Central memory CD4-positive, alpha-beta T cell (primary cell): ENCODE measurements around the gene EVPL.

ENCODE experiments used
- DNase-seq: peaks from one replicate; pipeline ENCODE4 v3.0.0; 2022

Gene EVPL

DNA sequence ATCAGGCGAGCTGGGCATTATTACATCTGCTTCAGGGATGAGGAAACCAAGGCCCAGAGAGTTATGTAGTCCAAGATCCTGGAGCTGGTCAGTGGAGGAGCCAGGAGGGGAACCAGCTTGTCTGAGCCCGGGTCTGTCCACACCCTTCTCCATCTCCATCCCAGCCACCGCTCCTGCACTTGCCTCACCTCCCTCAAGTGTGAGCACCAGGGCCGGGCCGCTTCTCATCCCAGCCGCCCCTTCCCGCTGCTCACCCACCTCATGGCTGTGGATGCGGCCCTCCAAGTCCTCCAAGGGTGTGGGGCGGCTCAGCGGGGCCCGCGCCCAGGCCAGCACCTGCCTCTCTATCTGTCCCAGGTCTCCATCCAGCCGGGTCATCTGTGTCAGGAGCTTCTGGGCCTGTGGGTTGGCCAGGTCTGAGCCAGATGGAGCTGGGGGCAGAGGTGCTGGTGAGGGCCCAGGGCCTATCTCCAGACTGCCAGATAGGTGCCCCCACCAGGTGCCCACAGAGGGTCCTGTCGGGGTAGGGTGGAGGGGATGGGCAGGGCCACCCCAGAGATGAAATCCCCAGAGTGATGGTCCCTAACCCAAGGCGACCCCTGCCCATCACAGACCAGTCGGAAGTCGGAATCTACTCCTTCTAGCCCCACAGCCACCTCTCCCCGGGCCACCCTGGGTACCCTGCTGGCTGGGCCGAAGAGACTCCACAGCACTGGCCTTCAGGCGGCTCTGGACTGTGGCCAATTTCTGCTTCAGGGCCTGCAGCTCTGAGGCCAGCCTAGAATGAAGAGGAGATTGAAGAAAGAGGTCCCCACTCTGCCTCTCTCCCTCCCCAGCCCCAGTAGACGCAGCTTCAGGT lies 9.4 kb downstream of the EVPL start:
- no peak for DNase-seq

DNA sequence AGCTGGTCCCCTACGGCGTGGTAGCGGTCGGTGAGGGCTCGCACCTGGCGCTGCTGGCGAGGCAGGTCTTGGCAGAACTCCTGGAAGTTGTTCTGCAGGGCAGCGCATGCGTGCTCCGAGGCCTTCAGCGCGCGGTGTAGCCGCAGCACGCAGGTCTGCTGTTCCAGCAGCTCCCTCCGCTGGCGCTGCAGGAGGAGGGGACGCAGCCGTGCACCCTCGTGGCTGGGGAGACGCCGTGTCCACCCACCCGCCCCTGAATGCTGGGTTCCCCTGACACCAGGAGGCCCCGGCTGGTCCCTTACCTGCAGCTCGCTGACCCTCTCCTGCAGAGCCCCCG lies 12.2 kb downstream of the EVPL start:
- DNase-seq, result no peak

DNA sequence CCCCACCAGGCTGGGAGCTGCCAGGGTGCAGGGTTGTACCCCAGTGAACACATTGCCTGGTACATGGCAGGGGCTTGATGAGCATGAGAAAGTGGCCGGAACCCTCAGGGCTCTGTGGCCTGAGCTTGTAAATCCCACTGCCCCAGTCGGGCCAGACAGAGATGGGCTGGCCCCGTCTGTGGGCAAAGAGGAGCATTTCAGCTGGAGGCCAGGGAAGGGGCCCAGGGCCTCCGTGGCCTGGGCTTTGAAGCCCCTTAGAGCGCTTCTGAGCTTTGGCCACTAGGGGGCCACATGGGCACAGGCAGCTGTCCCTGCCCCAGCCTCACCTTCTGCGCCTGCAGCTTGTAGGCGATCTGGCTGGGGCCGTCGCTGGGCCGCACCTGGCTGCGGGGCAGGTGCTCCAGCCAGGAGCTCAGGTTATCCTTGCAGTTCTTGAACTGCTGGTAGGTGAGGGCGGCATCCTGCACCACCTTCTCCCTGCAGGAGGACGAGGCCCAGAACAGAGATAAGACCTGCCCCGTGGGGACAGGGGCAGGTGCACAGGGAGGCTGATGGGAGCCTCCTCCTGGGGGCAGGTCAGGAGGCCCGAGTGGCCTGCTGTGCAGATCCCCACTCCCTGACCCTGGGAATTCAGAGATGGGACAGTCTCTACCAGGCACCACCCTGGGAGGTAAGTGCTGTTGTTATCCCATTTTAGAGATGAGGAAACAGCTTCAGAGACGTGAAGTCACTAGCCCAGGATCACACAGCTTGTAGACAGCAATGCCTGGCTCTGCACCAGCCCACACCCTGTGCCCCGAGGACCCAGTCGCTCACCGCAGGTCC lies 12.8 kb downstream of the EVPL start:
- peak; percentile 68 for DNase-seq

DNA sequence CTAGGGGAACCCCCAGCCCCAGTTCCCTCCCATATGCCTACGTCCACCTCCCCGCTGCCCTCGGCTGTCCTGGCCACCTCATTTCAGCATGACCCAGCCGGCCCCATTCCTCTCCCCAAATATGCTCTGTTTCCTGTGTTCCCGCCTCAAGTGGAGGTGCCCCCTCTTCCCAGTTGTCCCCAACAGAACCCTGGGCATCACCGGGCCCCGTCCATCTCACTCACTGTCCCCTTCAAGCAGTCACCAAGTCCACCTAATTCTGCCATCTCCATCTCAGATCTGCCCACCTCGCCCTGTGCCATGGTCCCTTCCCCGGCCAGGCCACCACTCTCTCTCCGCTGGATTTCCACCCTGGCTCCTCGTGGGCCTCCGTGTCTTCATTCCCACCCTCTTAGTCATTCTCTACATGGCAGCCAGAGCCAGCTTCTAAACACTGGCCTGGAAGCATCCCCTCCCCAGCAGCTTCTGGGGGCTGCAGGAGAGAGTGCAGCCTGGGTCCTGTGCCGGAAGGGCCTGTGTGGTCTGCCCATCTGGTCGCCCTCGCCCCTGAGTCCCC lies 13.7 kb downstream of the EVPL start:
- DNase-seq, result no peak

DNA sequence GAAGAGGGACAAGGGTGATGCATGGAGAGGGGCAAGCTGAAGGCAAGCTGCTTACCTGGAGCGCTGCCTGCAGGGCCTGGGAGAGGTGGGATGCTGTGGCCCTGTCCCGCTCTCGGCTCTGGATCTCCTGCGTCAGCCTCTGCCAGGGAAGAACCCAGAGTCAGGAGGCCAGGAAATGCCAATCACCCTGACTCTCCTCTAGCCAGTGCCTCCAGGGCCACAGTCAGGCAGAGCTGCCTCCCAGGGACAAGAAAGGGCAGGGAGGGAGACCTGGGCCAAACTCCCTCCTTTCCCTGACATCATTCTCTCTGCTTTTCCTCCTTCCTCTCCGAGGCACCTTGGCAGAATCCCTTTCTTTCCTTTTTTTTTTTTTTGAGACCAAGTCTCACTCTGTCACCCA lies 15.2 kb downstream of the EVPL start:
- no peak for DNase-seq

DNA sequence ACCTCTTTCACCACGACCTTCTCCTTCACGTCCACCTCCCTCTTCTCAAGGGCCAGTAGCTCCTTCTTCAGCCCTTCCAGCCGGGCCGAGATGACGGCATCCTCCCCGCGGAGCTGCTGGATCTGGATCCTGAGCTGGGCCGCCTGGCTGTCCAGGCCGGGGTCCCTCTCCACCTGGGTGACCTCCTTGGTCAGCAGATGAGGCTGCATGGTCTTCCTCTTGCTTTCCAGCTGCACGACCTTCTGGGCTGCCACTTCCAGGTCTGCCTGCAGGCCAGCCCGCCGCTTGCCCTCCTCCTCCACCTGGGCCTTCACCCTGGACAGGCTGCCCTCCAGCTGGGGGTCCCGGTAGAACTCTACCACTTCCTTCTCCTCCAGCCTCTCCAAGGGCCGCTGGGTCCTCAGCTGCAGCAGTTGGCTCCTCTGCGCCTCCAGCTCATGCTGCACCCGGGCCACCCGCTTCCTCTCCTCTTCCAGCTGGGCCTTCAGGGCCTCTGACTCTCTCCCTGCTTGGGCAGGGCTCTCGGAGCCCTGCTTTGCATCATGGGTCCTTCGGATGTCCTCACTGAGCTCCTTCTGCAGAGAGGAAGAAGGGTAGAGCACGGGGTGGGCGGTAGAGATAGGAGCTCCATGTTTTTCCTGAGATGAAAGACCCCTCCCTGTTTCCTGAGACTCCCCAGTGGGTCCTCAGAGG lies 17.0 kb downstream of the EVPL start:
- no peak for DNase-seq

DNA sequence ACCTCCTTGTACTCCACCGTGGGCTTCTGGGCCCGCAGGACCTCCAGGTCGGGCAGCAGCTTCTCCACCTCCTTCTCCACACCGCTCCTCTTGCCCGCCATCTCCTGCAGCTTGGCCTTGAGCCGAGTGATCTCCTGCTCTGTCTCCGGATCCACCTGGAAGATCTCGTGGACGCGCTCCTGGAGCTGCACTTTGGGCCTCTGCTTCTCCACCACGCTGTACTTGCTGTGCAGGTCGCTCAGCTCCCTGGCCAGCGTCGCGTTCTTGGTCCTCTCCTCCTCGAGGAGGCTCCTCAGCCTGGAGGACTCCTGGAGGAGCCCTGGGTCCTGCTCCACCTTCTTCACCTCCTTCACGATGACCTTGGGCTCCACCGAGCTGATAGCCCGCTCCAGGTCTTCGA lies 17.7 kb downstream of the EVPL start:
- no peak for DNase-seq

DNA sequence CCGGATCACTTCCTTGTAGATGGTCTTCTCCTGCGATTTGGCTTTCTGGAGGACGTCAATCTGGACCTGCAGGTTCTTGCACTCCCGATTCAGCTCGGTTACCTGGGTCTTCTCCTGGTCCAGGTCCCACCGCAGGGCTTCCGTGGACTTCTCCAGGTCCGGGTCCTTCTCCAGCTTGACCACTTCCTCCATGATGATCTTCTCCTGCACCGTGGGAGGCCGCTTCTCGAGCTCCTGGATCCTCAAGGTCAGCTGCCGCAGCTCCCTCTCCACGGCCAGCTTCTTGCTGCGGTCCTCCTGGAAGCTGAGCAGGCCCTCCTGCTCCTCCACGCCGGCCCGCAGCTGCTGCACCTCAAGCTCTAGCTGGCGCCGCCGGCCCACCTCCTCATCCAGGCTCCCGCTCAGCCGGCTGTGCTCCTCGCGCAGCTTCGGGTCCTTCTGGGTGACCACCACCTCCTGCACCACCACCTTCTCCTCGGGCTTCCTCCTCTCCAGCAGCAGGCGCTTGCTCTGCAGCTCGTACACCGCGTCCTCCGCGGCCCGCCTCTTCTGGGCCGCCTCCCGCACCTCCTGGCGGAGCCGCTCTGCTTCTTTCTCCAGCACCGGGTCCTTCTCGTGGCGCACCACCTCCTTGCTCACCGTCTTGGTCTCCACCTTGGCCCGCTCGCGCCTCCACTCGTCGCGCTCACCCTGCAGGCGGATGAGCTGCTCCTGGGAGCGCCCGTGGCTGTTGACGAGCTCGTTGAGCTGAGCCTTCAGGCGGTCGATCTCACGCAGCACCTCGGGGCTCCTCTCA lies 18.3 kb downstream of the EVPL start:
- no peak for DNase-seq

DNA sequence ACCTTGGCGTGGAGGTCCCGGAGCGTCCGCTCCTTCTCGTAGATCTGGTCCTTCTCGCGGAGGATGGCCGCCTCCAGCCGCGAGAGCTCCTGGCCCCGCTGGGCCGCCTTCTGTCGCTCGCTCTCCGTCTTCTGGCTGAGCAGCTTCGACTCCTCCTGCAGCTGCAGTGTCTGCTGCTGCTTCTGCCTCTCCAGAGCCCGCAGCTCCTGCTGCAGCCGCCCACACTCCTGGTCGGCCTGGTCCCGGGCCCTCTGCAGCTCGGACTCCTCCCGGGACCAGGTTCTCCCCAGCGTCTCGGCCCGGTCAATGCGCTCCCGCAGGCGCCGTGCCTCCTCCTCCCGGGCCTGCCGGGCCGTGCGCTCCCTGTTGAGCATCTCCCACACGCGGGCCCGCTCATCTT lies 18.9 kb downstream of the EVPL start:
- no peak for DNase-seq

DNA sequence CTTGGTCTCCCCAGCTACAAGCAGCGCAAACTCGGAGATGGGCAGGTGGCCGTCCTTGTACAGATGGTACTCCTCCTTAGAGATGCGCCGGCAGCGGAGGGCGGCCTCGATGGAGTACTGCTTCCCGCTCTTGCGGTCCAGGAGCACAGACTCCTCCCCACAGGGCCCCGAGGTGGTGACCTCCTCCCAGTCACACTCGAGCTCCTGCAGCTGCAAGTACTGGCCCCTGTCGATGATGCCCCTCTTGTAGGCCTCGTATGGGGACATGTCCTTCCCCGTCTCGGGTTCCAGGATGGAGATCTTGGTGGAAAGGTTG lies 19.3 kb downstream of the EVPL start:
- no peak for DNase-seq

DNA sequence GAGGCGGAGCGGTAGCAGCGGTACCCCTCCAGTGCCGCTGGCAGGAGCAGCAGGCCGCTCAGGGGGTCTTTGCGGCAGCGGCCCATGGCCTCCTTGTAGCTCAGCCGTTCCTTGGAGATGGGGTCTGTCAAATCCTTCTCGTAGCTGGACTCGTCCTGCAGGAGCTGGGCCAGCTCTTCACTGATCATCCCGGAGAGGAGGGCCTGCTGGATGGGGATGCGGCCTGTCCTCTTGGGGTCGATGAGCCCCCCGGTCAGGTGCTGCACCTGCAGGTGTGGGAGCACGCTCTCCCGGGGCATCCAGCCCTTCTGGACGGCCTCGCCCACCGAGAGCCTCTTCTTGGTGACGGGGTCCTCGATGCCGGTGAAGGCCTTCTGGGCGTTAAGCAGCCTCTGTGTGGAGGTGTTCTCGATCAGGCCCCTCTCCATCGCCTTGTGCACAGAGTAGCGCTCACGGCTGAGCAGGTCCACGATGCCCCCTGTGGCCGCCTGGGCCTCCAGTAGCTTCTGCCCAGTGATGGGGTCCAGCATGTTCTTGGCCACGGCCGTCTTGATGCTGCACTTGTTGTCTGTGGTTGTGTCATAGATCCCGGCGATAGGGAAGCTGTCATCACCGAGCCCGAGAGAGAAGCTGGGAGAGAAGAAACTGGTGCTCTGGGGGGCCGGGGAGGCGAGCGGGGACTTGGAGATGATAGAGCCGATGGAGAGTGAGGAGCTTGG lies 19.8 kb downstream of the EVPL start:
- no peak for DNase-seq

DNA sequence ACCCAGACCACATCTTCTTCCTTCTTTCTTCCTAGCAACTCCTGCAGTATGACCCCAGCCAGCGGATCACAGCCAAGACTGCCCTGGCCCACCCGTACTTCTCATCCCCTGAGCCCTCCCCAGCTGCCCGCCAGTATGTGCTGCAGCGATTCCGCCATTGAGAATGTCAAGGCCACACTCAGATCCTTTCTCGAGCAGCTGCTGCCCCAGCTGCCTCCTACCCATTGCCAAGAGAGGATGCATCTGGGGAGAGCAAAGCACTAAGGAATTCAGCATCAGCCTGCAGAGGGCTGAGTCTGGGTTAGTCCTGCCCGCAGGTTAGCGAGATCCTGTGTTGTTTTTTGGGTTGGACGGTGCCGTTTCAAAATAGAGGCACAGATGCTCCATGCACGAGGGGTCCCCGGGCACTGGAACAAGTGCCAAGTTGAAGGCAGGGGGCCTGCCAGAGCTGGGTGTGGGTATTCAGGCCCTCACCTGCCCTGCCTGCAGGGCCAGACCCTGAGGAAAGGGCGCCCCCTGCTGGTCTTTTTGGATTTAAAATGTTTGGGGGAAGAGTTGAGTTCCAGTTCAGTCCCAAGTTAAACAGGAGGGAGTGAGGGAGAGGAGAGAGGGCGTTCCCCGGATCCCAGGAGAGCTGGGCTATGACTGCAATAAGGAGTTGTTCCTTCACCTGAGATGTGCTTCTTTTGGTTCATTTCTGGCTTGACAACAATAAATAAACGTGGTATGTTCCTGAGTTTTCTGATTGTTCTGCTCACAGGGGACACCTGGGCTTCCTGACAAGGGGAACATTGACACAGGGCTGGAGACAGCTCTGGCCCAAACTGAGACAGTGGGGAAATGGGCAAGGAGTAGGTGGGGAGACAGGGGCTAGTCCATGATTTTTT lies 21.6 kb downstream of the EVPL start:
- DNase-seq, result peak; percentile 63

DNA sequence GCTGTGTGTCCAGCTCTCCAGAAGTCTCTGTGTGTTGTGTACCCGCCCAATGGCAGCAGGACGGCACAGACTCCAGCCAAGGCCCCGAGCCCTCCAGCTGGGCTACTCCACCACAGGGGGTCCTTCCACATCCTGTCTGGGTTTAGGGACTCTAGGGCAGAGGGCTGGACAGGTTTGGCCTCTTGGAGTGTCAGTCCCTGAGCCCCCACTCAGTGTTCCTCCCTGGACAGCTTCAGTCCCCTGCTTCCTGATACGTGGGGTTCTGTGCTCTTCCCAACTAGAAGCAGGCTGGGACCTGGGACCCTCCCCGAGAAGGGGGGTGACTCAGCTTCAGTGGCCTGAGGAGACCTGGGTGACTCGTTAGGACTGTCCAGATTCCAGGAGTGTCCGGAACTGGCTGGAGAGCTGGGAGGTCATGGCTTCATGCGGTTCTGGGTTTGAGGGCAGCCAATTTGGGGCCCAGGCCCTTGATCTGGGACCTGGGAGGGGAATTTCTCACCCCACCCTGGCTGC lies 22.3 kb downstream of the EVPL start:
- no peak for DNase-seq

DNA sequence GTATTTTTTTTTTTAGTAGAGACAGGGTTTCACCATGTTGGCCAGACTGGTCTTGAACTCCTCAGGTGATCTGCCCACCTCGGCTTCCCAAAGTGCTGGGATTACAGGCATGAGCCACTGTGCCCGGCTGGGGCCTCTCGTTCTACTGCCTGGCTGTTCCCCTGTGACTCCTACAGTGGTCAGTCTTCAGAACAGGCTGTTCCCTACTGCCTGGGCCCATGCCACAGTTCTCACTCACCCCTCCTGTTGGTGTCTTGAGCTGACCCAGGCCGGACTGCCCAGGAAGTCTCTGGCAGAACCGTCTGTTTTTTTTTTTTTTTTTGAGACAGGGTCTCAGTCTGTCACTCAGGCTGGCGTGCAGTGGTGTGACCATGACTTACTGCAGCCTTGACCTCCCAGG lies 23.2 kb downstream of the EVPL start:
- DNase-seq, result no peak

DNA sequence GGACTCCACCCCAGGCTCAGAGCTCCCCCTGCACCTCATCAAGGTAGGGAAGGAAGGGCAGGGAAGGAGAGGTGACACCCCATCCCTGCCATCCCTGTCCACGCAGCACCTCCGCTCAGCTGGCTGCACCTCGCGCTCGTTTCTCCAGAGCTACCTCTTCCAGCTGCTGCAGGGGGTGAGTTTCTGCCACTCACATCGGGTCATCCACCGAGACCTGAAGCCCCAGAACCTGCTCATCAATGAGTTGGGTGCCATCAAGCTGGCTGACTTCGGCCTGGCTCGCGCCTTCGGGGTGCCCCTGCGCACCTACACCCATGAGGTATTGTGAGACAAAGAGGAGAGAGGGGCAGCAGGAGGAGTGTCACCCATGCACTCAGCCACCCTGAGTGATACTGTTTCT lies 25.0 kb downstream of the EVPL start:
- no peak for DNase-seq

DNA sequence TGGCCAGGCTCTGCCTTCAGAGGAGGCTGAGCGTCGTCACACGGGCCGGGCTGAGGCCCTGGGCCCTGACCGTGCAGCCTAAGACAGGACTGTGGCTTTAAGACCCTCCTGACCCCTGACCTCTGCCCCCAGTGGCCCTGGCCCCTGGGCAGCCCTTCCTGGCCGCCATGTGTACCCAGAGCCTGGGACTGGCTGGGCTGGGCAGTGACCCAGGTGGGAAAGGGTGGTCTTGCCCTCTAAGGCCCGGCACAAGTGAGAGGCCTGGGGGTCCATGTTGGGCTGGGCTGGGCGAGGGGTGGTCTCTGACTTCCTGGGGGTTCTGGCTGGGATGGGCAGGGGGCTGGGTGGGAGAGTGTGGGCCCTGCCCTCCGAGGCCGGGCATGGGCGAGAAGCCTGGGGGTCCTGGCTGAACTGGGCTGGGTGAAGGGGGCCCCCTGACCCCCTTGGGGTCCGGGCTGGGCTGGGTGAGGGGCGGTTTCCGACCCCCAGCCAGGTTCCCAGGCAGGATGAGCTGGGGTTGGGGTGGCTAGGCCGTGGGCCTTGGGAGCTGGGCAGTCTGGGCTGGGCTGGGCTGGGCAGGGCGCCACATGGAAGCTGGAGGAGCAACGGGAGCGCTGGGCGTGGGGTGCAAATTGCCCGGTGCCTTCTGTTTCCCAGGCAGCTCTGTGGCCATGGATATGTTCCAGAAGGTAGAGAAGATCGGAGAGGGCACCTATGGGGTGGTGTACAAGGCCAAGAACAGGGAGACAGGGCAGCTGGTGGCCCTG lies 26.2 kb downstream of the EVPL start, which contains the start of gene CDK3:
Gene CDK3 (plus strand): TSS at position 101 of the 767 bp plus-strand sequence. CDS start 571 bp downstream, at position 672.
- no peak for DNase-seq

DNA sequence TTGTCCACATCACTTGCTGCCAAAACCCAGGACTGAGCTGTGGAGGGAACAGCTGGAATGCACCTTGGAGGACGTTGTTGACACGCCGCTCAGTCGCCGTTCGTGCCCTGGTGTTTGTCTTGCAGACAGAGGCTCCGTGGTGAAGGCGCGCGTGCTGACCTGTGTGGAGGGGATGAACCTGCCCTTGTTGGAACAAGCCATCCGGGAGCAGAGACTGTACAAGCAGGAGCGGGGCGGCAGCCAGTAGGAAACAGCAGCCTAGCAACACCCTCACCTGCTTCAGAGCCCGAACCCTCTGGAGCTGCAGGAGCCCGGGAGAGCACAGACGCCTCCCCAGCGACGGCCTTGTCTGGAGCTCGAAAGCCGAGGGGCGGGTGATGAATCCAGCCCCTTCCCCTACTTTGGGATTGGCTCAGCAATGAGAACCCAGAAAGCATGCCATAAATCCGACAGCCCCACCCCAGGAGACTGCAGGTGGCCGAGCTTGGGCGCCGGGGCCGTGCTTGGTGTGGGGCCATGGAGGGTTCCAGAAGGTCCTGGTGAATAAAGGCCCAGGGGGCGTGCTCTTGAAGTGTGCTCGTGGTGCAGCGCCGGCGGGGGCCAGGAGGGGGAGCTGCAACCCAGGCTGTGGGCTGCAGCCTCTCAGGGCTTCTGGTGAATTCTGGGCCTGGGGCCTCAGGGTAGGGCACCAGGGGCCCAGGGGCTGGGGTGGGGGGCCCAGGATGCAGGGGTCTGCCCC lies 26.9 kb downstream of the EVPL start:
- peak; percentile 47 for DNase-seq

DNA sequence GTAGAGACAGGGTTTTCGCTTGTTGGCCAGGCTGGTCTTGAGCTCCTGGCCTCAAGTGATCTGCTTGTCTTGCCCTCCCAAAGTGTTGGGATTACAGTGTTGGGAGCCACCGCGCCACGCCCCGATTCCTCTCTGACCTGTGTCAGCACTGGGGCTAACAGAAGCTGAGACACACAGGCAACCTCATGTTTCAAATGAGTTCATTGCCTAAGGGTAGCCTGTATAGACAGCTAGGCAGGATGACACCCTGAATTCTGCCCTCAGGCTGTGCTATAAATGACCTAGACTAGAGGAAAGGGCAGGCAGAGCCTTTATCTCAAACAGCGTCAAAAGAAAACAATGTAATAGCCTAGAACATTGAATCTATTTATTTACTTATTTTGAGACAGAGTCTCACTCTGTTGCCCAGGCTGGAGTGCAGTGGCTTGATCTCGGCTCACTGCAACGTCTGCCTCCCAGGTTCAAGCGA lies 28.7 kb downstream of the EVPL start:
- no peak for DNase-seq
